HEK293 (cell line): ENCODE results near the gene IFT27.

Experiments
- CTCF ChIA-PET: fragments of 350-600 bp; formaldehyde crosslinking; extraction: SDS; loops from one replicate; lab custom pipeline; 2021; ENCODE audit warnings: antibody characterized with exemption; lab: Yijun Ruan, JAX
- POLR2A ChIA-PET: fragments of 300-600 bp; formaldehyde crosslinking; extraction: SDS; loops from one replicate; lab custom pipeline; 2020; ENCODE audit warnings: antibody characterized with exemption, inconsistent platforms; lab: Yijun Ruan, JAX
- H3K27ac ChIP-seq: fragments of 200-500 bp; sonication (Bioruptor generic); 2 replicates; pipeline ENCODE4 v1.5.1; 2014; ENCODE audit warnings: low read depth, low read length, control low read depth, inconsistent platforms; ENCODE audit errors: extremely low read depth
- H3K36me3 ChIP-seq, 2 experiments: fragments of 200-500 bp in 1 of 2; sonication (Bioruptor generic) in 1 of 2; 1 replicate in 1 of 2; 2 replicates in 1 of 2; pipeline ENCODE4 v1.5.1; 2014 to 2017; ENCODE audit warnings: inconsistent platforms in 2 of 2, low read length in 2 of 2; ENCODE audit not compliant: control insufficient read depth in 2 of 2, insufficient read depth in 1 of 2
- H3K4me1 ChIP-seq: fragments of 200-500 bp; sonication (Bioruptor generic); 2 replicates; pipeline ENCODE4 v1.5.1; 2014; ENCODE audit warnings: mild to moderate bottlenecking, low read length, inconsistent platforms; ENCODE audit not compliant: control insufficient read depth, insufficient read depth
- H3K4me3 ChIP-seq: 2 replicates; pipeline ENCODE4 v1.5.1; 2011; ENCODE audit warnings: low read depth, mild to moderate bottlenecking, control low read depth, low read length, moderate library complexity
- H3K9me3 ChIP-seq: fragments of 200-500 bp; sonication (Bioruptor generic); 2 replicates; pipeline ENCODE4 v1.5.1; 2014; ENCODE audit warnings: low read depth, low read length, inconsistent platforms; ENCODE audit not compliant: control insufficient read depth, insufficient read depth
- BCL11A ChIP-seq: fragments of 450-650 bp; formaldehyde crosslinking; IDR thresholded peaks from 2 replicates; pipeline ENCODE4 v1.5.1; 2016; ENCODE audit warnings: low read depth, missing biosample characterization, missing genetic modification characterization
- GLI2 ChIP-seq: fragments of 450-650 bp; formaldehyde crosslinking; IDR thresholded peaks from 2 replicates; pipeline ENCODE4; 2017; ENCODE audit warnings: missing biosample characterization, missing genetic modification characterization, low read depth, borderline replicate concordance
- GLIS1 ChIP-seq: fragments of 450-650 bp; formaldehyde crosslinking; IDR thresholded peaks from 2 replicates; pipeline ENCODE4 v1.5.1; 2016; ENCODE audit warnings: missing biosample characterization, missing genetic modification characterization
- OSR2 ChIP-seq: fragments of 450-650 bp; formaldehyde crosslinking; IDR thresholded peaks from 2 replicates; pipeline ENCODE4 v1.5.1; 2016; ENCODE audit warnings: missing biosample characterization, missing genetic modification characterization
- SETDB1 ChIP-seq: IDR thresholded peaks from one replicate; pipeline ENCODE4 v1.6.1; 2017; ENCODE audit warnings: mild to moderate bottlenecking, low read length, moderate library complexity, mixed read lengths; ENCODE audit not compliant: insufficient read length
- TCF7L2 ChIP-seq: IDR thresholded peaks from 2 replicates; pipeline ENCODE4 v1.6.1; 2011; ENCODE audit warnings: low read depth, mild to moderate bottlenecking, inconsistent platforms, low read length, moderate library complexity, borderline replicate concordance
- ZBTB8A ChIP-seq: fragments of 450-650 bp; formaldehyde crosslinking; IDR thresholded peaks from 2 replicates; pipeline ENCODE4 v1.5.1; 2016; ENCODE audit warnings: missing biosample characterization, missing genetic modification characterization
- ZFP37 ChIP-seq: fragments of 450-650 bp; formaldehyde crosslinking; IDR thresholded peaks from 2 replicates; pipeline ENCODE4 v1.5.1; 2016; ENCODE audit warnings: missing biosample characterization, missing genetic modification characterization
- ZNF112 ChIP-seq: fragments of 450-650 bp; formaldehyde crosslinking; IDR thresholded peaks from 2 replicates; pipeline ENCODE4 v1.5.0; 2017; ENCODE audit warnings: missing biosample characterization, missing genetic modification characterization
- ZNF132 ChIP-seq: fragments of 450-650 bp; formaldehyde crosslinking; IDR thresholded peaks from 2 replicates; pipeline ENCODE4 v1.5.1; 2017; ENCODE audit warnings: missing biosample characterization, missing genetic modification characterization, borderline replicate concordance
- ZNF174 ChIP-seq: fragments of 450-650 bp; formaldehyde crosslinking; IDR thresholded peaks from 2 replicates; pipeline ENCODE4 v1.5.0; 2017; ENCODE audit warnings: missing biosample characterization, mild to moderate bottlenecking, missing genetic modification characterization
- ZNF324 ChIP-seq: fragments of 450-650 bp; formaldehyde crosslinking; IDR thresholded peaks from 2 replicates; pipeline ENCODE4 v1.5.1; 2016; ENCODE audit warnings: missing biosample characterization, missing genetic modification characterization
- ZNF394 ChIP-seq: fragments of 450-650 bp; formaldehyde crosslinking; IDR thresholded peaks from 2 replicates; pipeline ENCODE4 v1.5.1; 2016; ENCODE audit warnings: missing biosample characterization, missing genetic modification characterization, mild to moderate bottlenecking, moderate library complexity, borderline replicate concordance
- ZNF548 ChIP-seq: fragments of 450-650 bp; formaldehyde crosslinking; IDR thresholded peaks from 2 replicates; pipeline ENCODE4 v1.5.1; 2016; ENCODE audit warnings: missing biosample characterization, missing genetic modification characterization
- ZNF654 ChIP-seq: fragments of 450-650 bp; formaldehyde crosslinking; IDR thresholded peaks from 2 replicates; pipeline ENCODE4 v1.5.1; 2016; ENCODE audit warnings: low read depth, missing biosample characterization, missing genetic modification characterization
- ZNF658 ChIP-seq: fragments of 450-650 bp; formaldehyde crosslinking; IDR thresholded peaks from 2 replicates; pipeline ENCODE4; 2016; ENCODE audit warnings: missing biosample characterization, missing genetic modification characterization
- ZSCAN30 ChIP-seq: fragments of 450-650 bp; IDR thresholded peaks from 2 replicates; pipeline ENCODE4 v1.5.1; 2018; ENCODE audit warnings: missing biosample characterization, mild to moderate bottlenecking, missing genetic modification characterization, moderate library complexity
- TF ChIP-seq, protein P1 (sequence below): fragments of 450-650 bp; formaldehyde crosslinking; conservative IDR thresholded peaks from 2 replicates; pipeline ENCODE4 v1.5.1; 2016; ENCODE audit warnings: low read depth, missing biosample characterization, missing genetic modification characterization
- TF ChIP-seq, protein P2 (sequence below): fragments of 450-650 bp; formaldehyde crosslinking; IDR thresholded peaks from 2 replicates; pipeline ENCODE4 v1.5.1; 2016; ENCODE audit warnings: missing biosample characterization, missing genetic modification characterization
- TF ChIP-seq, protein P3 (sequence below): fragments of 450-650 bp; formaldehyde crosslinking; IDR thresholded peaks from 2 replicates; pipeline ENCODE4 v1.5.1; 2016; ENCODE audit warnings: missing biosample characterization, missing genetic modification characterization
- TF ChIP-seq, protein P4 (sequence below): fragments of 450-650 bp; formaldehyde crosslinking; IDR thresholded peaks from 2 replicates; pipeline ENCODE4 v1.5.1; 2016; ENCODE audit warnings: missing biosample characterization, missing genetic modification characterization
- TF ChIP-seq, protein P5 (sequence below): sonication (generic); formaldehyde crosslinking; IDR thresholded peaks from 2 replicates; pipeline ENCODE4 v1.8.1; 2022; ENCODE audit warnings: mild to moderate bottlenecking, moderate library complexity, missing genetic modification reagents

Gene IFT27

DNA sequence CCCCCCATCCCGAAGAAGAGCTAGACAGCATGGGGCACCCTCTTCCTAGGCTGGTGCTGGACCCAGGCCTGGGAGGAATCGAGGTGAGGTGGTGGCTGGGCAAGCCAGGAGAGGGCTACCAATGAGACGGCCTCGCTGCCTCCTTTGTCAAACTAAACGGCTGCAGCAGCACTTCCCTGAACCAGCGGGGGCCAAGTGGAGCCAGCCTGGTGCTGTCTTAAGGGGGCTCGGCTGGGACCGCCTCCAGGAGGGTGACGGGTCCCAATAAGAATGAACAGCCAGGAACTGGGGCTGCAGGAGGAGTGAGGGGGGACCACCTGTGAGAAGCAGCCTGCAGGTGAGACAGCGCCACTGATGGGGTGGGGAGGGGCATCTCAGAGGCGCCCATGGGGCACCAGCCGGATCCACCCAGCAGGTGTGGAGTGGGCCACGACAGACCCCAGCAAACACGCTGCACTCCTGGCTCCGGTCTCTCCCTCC lies 17.1 kb downstream of the IFT27 start (continued):
- no peak for TF ChIP-seq ZNF548 (tag by site-specific recombination)
- no peak for TF ChIP-seq ZBTB8A

DNA sequence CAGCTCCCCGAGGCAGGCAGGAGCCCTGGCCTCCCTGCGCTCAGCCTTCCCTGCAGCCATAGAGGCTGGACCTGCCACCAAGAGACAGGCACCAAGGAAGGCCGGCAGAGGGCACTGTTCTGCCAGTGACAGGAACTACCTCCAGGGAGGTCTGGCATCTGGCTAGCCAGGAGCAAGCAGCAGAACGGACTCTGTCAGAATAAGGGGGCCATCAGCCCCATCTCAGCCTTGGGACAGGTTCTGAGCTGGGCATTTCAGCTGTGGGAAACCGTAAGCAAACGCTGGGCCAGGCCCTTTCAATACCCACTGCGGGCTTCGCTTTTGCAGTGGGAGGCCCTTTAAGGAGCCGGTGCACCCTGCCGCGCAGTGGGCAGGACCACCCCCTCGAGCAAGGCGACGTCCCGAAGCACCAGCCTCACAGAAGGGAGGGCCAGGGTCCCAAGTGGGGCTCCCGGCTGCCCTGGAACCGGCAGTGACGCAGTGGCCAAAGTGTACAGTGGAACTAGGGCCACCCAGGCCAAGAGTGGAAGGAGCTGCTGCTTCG lies 18.2 kb downstream of the IFT27 start:
- Histone ChIP-seq H3K27ac (no peak overlapping the region), H3K4me1 (no peaks in the 10 kb centered on the region), H3K4me3 (no peak overlapping the region), H3K9me3 (no peaks in the 10 kb centered on the region), H3K36me3 (peaks cover 0 to 32% of the 10 kb centered on the region in 2 experiments; a peak in 1 of 3 replicates)
- CTCF ChIA-PET: interaction anchor here (0.6 to 4.9 kb wide), 40 partner anchors 11 to 378 kb away, joined by 3 to 64 read pairs (median 4); partner anchors contain the start of gene IFT27
- POLR2A ChIA-PET: interaction anchor here (0.6 to 1.0 kb wide), 2 partner anchors 9 to 228 kb away, joined by 3 to 4 read pairs; partner anchors contain the start of gene EIF3D
- TF ChIP-seq, protein P1, sequence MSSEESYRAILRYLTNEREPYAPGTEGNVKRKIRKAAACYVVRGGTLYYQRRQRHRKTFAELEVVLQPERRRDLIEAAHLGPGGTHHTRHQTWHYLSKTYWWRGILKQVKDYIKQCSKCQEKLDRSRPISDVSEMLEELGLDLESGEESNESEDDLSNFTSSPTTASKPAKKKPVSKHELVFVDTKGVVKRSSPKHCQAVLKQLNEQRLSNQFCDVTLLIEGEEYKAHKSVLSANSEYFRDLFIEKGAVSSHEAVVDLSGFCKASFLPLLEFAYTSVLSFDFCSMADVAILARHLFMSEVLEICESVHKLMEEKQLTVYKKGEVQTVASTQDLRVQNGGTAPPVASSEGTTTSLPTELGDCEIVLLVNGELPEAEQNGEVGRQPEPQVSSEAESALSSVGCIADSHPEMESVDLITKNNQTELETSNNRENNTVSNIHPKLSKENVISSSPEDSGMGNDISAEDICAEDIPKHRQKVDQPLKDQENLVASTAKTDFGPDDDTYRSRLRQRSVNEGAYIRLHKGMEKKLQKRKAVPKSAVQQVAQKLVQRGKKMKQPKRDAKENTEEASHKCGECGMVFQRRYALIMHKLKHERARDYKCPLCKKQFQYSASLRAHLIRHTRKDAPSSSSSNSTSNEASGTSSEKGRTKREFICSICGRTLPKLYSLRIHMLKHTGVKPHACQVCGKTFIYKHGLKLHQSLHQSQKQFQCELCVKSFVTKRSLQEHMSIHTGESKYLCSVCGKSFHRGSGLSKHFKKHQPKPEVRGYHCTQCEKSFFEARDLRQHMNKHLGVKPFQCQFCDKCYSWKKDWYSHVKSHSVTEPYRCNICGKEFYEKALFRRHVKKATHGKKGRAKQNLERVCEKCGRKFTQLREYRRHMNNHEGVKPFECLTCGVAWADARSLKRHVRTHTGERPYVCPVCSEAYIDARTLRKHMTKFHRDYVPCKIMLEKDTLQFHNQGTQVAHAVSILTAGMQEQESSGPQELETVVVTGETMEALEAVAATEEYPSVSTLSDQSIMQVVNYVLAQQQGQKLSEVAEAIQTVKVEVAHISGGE (tag by site-specific recombination): no peak
- TF ChIP-seq, protein P2, sequence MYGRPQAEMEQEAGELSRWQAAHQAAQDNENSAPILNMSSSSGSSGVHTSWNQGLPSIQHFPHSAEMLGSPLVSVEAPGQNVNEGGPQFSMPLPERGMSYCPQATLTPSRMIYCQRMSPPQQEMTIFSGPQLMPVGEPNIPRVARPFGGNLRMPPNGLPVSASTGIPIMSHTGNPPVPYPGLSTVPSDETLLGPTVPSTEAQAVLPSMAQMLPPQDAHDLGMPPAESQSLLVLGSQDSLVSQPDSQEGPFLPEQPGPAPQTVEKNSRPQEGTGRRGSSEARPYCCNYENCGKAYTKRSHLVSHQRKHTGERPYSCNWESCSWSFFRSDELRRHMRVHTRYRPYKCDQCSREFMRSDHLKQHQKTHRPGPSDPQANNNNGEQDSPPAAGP: 0 out of 2 replicates have a peak, but pooled peaks have one; percentile 16
- TF ChIP-seq ZNF112 (tag by site-specific recombination): no peak
- no peak for TF ChIP-seq ZNF174 (tag by site-specific recombination)
- no peak for TF ChIP-seq BCL11A (tag by site-specific recombination)
- peak; percentile 77 for TF ChIP-seq GLIS1 (tag by site-specific recombination)
- peak; percentile 75 for TF ChIP-seq ZNF654 (tag by site-specific recombination)
- TF ChIP-seq ZSCAN30: peak; percentile 57; the same call in 1 of the 2 replicates
- TF ChIP-seq, protein P3, sequence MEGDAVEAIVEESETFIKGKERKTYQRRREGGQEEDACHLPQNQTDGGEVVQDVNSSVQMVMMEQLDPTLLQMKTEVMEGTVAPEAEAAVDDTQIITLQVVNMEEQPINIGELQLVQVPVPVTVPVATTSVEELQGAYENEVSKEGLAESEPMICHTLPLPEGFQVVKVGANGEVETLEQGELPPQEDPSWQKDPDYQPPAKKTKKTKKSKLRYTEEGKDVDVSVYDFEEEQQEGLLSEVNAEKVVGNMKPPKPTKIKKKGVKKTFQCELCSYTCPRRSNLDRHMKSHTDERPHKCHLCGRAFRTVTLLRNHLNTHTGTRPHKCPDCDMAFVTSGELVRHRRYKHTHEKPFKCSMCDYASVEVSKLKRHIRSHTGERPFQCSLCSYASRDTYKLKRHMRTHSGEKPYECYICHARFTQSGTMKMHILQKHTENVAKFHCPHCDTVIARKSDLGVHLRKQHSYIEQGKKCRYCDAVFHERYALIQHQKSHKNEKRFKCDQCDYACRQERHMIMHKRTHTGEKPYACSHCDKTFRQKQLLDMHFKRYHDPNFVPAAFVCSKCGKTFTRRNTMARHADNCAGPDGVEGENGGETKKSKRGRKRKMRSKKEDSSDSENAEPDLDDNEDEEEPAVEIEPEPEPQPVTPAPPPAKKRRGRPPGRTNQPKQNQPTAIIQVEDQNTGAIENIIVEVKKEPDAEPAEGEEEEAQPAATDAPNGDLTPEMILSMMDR (tag by site-specific recombination): peak; percentile 78

DNA sequence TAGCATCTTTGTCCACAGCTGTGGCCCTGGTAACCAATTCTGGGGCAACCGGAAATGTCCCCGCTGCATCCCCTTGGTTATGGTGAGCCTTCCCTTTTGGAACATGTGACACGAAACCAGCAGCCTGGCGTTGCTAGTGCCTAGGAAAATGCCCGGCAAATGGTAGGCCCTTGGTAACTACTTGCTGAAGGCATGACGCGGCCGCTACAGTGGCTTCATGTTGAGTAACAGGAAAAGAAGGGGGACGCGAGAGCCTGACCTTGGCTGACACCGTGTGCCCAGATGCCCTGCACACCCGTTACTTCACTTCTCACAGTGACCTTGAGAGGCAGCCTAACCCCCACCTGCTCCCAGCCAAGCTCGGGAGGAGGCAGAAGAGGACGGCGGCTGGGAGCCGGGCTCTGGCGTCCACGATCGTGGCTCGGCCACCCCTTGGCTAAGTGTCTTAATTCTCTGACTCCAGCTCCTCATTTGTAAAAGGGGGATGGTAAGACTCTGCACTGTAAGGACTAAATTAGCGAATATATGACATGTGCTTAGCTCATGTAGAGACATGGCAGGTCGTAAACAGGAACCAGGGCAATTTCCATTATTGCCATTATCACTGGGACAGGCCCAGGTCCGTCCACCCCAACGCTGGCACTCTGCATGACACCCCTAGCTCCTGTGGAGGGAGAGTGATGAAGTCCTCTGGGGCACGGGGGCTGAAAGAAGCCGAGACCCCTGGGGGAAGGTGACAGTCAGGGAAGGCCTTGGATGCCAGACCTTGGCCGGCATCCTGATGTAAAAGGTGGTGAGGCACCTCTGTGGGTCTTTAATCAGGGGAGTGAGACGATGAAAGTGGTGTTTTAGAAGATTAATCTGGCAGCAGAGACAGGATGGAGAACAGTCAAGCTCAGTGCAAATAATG lies 18.9 kb downstream of the IFT27 start:
- Histone ChIP-seq H3K4me3 (no peak overlapping the region), H3K27ac (no peak overlapping the region), H3K9me3 (no peaks in the 10 kb centered on the region), H3K36me3 (peaks cover 0 to 24% of the 10 kb centered on the region in 2 experiments; a peak in 1 of 3 replicates), H3K4me1 (no peaks in the 10 kb centered on the region)
- ChIA-PET POLR2A (interaction anchor here (0.6 to 1.0 kb wide), 3 partner anchors 9 to 228 kb away, joined by 3 to 4 read pairs (median 4); partner anchors contain the start of gene EIF3D), CTCF (interaction anchor here (0.6 to 4.9 kb wide), 35 partner anchors 11 to 419 kb away, joined by 3 to 64 read pairs (median 5); partner anchors contain the start of gene IFT27)
- TF ChIP-seq, protein P4, sequence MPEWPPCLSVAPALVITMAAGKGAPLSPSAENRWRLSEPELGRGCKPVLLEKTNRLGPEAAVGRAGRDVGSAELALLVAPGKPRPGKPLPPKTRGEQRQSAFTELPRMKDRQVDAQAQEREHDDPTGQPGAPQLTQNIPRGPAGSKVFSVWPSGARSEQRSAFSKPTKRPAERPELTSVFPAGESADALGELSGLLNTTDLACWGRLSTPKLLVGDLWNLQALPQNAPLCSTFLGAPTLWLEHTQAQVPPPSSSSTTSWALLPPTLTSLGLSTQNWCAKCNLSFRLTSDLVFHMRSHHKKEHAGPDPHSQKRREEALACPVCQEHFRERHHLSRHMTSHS (tag by site-specific recombination): no peak
- TF ChIP-seq ZNF132 (no peak), OSR2 (no peak), ZNF324 (no peak), ZBTB8A (no peak), ZFP37 (tag by site-specific recombination) (no peak), GLI2 (tag by site-specific recombination) (no peak), TCF7L2 (no peak), GLIS1 (tag by site-specific recombination) (no peak), SETDB1 (no peak), ZNF658 (tag by site-specific recombination) (no peak), ZNF394 (no peak)
- TF ChIP-seq, protein P5, sequence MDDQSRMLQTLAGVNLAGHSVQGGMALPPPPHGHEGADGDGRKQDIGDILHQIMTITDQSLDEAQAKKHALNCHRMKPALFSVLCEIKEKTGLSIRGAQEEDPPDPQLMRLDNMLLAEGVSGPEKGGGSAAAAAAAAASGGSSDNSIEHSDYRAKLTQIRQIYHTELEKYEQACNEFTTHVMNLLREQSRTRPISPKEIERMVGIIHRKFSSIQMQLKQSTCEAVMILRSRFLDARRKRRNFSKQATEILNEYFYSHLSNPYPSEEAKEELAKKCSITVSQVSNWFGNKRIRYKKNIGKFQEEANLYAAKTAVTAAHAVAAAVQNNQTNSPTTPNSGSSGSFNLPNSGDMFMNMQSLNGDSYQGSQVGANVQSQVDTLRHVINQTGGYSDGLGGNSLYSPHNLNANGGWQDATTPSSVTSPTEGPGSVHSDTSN (CRISPR knock-in tag): no peak
